HG03558 (cell line): Measurements from ENCODE around the gene IL37.
"Not testable (repeated sequence)": the region's sequence is repeated elsewhere in the genome, so short reads cannot be mapped to it uniquely, and the experiment has no call there.

Source experiments
- ATAC-seq: cut with Tn5 transposase; IDR thresholded peaks from one replicate; pipeline ENCODE4 v1.9.1; 2021; ENCODE audit warnings: moderate number of reproducible peaks; ENCODE audit not compliant: unreplicated experiment; ENCODE audit errors: extremely low read depth

Gene IL37

GRCh38 chr2:112919086-112919485 lies 8.1 kb downstream of the IL37 start:
- ATAC-seq = no peak

DNA sequence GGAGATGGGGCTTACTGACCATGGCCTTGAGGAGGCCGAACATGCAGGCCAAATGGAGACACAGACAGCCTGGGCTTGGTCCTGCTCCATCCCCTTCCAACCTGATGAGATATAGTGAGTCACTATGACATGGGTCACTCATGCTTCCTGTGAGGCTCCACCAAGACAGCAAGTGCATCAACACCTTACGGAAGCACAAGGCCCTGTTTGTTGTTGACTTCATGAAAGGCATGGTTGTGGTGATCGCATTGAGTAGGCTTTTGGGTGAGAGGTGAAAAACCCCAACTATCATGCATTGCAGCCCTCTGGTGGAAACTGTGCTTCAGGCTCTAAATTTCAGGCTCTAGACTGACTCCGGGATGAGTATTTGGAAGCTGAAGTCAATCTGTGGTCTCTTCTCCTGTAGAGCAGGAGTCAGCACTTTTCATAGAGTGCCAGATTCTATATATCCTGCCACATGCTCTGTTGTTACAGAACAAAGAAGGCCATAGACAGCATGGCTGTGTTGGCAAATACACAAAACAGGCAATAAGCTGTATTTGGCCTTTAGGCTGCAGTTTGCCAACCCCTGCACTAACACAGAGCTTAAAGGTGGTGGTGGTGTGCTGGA lies 10.1 kb downstream of the IL37 start:
- no peak for ATAC-seq

DNA sequence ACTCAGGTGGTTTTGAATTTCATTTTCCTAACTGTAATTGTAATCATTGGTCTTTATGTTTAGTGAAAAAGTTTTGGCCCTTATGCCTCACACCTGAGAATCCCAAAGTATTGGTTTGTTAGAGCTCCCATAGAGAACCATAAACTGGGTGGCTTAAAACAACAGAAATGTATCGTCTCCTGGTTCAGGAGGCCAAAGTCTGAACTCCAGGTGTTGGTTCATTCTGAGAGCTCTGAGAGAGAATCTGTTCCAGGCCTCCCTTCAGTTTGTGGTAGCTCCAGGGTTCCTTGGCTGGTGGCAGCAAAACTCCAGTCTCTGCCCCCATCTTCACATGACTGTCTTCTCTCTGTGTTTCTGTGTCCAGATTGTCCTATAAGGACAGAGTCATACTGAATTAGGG lies 11.0 kb downstream of the IL37 start:
- ATAC-seq = no peak

DNA sequence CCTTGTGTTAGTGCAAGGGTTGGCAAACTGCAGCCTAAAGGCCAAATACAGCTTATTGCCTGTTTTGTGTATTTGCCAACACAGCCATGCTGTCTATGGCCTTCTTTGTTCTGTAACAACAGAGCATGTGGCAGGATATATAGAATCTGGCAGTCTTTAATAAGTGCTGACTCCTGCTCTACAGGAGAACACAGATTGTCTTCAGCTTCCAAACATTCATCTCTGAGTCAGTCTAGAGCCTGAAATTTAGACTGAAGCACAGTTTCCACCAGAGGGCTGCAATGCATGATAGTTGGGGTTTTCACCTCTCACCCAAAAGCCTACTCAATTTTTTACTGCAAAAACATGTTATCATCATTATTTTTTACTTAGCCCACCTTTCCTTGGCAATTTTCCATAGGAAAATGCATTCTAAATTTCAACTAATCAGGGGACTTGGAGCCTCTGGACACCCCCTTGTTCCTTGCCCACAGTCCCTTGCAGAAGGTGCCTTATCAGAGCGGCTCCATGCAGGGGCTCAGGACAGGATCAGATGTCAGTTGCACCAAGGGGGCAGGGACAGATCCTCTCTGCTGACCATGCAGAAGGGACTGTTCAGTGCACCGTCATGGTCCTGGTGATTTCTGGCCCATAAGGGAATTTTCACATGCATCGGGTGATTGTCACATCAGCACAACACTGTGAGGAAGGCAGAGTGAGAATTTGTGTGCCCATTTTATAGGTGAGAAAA lies 12.4 kb downstream of the IL37 start:
- no peak for ATAC-seq

GRCh38 chr2:112923967-112924338 lies 13.0 kb downstream of the IL37 start:
- ATAC-seq = no peak

GRCh38 chr2:112924360-112924759 lies 13.4 kb downstream of the IL37 start:
- no peak for ATAC-seq

- no peak for ATAC-seq
Measured at GRCh38 chr2:112924821-112925220, 13.9 kb downstream of the IL37 start.

- no peak for ATAC-seq
Measured at GRCh38 chr2:112926707-112927106, 15.7 kb downstream of the IL37 start.

GRCh38 chr2:112927745-112928144 lies 16.8 kb downstream of the IL37 start:
- ATAC-seq = no peak

GRCh38 chr2:112933261-112933660 lies 22.3 kb downstream of the IL37 start:
- ATAC-seq = no peak

GRCh38 chr2:112934117-112934516 lies 23.2 kb downstream of the IL37 start:
- ATAC-seq = not testable (repeated sequence)

DNA sequence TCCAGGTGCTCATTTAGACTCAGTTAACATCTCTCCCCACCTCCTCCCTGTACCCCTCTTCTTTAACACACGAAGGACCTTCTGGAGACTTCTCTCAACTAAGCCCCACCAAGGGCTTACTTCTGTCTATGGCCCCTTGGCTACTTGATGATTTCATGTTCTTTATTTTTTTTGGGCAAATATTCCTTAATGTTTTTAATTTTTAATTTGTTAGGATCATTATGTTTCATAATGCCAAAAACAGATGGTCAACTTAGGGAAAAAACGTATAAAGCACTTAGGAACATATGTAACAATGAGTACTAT lies 25.9 kb downstream of the IL37 start:
- no peak for ATAC-seq

DNA sequence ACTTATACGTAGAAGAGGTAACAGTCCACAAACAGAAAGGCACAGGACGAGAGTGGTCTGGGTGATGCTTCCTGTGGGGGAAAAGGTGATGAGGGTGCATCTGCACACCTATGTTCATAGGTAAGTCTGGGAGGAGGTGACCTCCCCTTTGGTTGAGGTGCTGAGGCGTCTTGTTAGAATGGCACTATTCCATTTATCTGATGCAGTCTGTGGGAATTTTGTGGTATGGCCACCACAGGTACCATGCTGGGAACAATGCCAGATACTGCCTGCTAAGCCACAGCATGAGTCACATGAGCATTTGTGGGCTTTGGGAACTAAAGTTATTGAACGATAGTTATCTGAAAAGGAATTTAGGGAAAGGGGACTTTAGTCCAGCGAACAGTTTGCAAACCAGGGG lies 27.9 kb downstream of the IL37 start:
- ATAC-seq = no peak

GRCh38 chr2:112939425-112939824 lies 28.5 kb downstream of the IL37 start:
- ATAC-seq = no peak

GRCh38 chr2:112940859-112941625 lies 30.1 kb downstream of the IL37 start:
- ATAC-seq = no peak

GRCh38 chr2:112941753-112942653 lies 31.0 kb downstream of the IL37 start:
- ATAC-seq = no peak

DNA sequence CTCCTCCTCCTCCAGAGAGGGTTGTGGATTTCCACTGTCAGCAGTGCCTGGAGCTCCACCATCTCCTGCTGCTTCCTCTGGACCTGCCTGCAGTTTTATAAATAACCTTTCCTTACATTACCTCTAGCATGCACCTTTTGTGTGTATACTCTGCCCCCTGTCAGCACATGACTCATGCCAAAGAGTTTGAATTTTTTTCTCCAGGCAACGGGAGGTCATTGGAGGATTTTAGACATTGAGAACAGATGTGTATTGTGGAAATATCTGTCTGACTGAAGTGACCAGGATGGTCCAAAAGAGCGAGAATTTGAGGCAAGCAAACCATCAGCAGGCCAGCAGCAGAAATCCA lies 31.7 kb downstream of the IL37 start:
- ATAC-seq = no peak

- no peak for ATAC-seq
Measured at GRCh38 chr2:112944971-112945370, 34.0 kb downstream of the IL37 start.

DNA sequence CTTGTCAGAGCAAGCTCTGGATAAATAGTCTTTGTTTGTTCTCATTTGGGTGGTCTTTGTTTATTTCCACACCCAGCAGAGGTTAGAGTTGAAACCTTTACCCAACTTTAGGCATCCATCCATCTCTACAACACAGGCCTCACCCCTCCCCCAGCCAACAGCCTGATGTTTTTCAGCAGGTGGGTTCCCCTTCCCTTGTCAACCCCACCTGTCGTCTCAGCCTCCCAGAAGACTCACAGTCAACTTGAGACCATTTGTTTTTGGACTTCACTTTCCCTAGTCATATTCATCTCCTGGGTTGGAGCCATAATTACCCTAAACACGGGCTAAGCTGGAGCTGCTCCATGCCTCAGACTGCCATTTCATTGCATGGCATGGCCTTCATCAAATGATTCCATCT lies 35.1 kb downstream of the IL37 start:
- ATAC-seq = no peak

GRCh38 chr2:112947374-112947773 lies 36.4 kb downstream of the IL37 start:
- ATAC-seq = no peak

GRCh38 chr2:112949456-112949855 lies 38.5 kb downstream of the IL37 start:
- no peak for ATAC-seq
